Hematopoietic multipotent progenitor cell treated with erythropoietin and hydrocortisone succinate and interleukin-3 and kit ligand, for 17 days (in vitro differentiated cells): ENCODE measurements around the gene FLRT2.

ENCODE experiments used
- DNase-seq: peaks from one replicate; pipeline ENCODE4 v3.0.0-alpha.2; 2015; ENCODE audit warnings: low spot score

FLRT2 gene, protein sequence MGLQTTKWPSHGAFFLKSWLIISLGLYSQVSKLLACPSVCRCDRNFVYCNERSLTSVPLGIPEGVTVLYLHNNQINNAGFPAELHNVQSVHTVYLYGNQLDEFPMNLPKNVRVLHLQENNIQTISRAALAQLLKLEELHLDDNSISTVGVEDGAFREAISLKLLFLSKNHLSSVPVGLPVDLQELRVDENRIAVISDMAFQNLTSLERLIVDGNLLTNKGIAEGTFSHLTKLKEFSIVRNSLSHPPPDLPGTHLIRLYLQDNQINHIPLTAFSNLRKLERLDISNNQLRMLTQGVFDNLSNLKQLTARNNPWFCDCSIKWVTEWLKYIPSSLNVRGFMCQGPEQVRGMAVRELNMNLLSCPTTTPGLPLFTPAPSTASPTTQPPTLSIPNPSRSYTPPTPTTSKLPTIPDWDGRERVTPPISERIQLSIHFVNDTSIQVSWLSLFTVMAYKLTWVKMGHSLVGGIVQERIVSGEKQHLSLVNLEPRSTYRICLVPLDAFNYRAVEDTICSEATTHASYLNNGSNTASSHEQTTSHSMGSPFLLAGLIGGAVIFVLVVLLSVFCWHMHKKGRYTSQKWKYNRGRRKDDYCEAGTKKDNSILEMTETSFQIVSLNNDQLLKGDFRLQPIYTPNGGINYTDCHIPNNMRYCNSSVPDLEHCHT

DNA sequence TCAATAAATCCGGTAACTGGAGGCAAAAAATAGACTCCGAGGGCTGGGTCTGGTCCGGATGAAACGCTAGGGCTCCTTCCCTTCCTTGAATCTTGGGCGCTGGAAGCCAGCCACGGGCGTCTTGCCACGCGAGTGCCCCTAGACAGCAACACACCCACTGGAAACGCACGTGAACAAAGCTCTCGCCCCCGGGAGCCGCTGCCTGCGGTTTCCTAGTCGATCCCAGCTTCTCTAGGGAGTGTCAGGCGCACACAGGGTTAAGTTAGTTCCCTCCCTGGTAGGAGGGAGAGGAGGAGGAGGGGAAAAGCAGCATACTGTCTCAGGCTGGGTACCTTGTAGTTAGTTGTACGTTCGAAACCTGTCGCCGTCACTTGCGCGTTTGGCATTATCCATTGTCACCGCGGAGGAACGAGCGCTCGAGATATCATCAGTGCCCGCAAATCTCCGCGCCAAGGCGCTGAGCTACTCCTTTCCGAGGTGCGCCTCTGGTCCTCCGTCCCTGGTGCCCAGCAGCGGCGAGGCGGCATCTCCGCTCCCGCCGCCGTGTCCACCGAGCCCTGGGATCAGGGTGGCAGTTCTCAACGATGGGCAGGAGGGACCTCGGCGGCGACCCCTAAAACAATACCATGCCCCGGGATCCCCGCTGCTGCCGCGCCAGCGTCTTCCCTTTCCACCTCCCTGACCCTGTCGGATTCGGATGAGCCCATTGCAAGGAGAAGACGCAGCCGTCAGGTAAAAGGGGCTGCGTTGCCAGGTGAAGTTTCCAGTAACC, at the start of gene FLRT2:
Gene FLRT2 (plus strand): TSS at position 342 of the 772 bp plus-strand sequence. CDS start 91,371 bp downstream, outside the sequence.
- DNase-seq: no peak

DNA sequence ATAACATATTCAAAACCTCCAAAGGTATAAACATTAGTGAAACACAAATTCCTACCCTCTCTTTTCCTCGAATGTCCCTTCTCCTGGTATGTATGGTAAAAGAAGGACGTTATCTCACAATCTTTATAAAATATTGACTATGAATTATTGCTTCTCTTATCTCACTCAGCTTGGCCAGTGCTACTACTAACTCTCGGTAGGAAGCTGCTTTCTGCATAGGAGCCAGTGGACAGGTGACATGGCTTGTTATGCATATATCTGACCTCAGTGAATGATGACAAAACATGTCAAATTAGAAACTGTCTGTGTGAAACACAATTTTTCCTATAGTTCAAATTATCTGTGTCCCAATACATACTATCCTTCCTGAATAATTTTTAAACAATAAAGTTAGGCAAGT, 48.5 kb upstream of the FLRT2 start:
- DNase-seq: no peak

DNA sequence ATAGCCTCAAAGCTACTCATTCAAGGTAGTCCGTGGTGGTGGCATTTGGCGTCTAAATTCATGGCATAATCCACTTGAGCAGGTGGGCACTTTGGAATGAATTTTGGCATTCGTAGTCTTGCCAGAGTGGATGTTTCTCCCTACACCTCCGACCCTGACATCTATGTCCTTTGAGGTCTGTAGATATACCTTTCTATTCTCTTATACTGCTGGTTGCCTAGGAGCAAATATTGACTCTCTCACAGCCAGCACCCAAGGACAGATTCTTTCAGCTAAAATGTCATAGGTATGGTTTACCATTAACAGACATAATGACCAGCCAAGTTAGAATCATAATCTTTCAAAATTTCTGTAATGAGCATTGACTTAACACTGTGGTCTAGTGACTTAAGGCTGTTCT, 47.4 kb upstream of the FLRT2 start:
- no peak for DNase-seq

DNA sequence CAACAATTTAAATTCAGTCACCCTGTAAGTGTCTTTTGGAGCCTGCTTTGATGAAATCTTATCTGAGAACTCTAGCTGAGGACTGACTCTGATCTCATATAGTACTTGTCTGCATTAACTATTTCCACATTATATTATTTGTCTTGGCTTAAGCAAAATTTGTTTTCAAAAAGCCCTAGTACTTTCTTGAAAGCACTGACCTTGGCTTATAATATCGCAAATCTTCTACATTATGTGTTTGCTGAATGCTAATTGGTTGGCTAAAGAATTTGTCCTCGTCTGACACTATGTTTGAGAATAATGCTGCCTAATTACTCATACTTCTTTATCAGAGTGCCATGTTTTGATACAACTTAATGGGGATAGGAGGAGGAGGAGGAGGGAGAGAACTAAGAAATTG, 46.9 kb upstream of the FLRT2 start:
- no peak for DNase-seq

DNA sequence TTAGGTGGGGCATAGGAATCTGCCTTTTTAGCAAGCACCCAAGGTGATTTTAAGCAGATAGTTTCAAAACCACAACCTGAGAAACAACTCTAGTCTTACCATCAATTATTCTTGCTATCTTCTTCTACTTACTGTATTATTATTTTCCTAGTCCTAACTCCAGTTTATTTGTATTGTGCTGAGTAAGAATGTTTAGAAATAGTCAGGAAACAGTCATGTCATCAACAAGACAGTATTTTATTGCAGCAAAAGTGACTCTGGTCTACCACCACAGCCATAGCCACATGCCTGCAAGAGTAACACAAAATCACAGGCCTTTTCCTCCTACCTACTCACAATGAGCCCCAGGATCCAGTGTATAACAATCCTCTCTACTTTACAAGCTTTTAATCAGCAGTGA, 46.3 kb upstream of the FLRT2 start:
- no peak for DNase-seq

DNA sequence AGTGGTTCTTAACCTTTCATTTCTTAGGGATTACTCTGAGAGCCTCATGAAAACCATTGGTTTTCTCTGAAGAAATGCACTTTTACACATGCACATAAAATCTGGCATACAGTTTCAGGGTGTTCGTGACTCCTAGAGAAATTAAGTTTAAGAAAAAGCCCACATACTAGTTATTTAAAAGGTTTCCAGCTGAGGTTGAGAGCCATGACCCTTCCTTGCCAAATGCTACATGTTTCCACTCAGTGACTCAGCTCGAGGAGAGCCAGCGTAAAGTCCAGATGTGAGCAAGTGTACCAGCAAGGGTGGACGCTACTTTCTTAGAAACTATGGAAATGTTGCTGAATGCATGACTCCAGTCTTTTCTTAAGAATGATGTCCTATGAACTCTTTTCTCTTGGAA, 42.7 kb upstream of the FLRT2 start:
- DNase-seq: no peak

DNA sequence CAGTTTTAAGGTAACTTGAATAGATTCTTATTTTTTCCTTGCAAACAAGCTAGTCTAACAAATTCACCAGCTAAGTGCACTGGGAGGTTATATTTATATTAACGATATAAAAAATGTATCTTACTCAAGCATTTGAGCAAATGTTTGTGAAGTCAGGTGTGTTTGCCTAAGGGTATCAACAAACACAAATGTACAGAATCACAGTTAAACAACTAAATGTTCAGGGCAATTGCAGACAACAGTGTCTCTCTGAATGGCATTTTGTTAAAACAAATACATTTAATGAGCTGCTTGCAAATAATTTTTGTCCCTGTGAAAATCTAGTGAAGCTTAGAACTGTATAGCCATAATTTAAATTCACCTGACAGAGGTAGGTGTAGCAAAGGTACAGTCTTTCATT, 28.2 kb upstream of the FLRT2 start:
- DNase-seq: no peak

DNA sequence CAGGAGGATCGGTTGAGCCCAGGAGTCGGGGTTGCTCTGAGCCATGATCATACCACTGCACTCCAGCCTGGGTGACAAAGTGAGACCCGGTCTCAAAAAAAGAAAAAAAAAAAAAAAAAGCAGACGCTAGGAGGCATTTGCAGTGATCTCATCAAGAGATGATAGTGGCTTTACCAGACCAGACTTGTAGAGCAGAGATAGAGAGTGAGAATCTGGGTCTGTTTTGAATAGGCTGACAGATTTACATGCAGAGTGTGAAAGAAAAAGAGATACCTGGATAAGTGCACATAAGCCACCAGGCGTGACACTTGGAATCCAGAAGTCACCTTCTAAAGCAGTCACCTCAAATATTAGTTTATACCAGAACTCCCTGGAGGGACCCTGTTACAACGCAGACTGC, 21.1 kb upstream of the FLRT2 start:
- DNase-seq: no peak

DNA sequence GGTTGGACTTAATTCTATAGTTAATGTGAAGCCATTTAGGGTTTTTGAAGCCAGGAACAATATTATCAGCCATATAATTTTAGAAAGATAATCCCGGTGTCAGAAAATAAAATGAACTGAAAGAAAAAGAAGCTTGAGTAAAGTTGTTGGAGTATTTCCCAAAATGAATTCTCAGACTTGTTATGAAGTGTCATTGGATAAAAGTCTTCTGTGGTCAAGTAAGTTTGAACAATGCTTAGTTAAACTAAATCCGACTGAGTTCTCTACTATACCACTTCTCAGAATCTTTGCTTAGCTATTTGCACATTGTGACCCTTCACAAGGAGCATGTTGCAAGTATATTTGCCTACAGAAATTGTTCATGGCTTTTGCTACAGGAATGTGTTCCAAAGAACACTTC, 17.5 kb upstream of the FLRT2 start:
- DNase-seq: no peak

DNA sequence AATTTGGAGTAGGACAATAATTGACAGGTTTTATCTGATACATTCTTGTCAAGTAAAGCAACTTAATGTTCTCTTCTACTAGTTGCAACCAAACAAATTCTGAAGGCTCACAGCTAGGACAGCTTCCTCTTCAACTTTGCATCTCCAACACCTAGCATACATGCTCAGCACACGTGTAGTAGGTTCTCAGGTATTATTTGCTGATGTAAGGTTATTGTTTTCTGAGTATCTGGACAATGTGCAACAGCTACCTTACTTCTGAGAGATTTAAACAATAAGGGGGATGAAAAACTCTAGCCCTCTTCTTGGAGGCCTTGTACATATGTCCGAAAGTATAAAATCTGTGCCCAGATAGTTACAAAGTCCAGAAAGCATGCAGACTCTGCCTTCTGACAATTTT, 15.5 kb upstream of the FLRT2 start:
- no peak for DNase-seq

DNA sequence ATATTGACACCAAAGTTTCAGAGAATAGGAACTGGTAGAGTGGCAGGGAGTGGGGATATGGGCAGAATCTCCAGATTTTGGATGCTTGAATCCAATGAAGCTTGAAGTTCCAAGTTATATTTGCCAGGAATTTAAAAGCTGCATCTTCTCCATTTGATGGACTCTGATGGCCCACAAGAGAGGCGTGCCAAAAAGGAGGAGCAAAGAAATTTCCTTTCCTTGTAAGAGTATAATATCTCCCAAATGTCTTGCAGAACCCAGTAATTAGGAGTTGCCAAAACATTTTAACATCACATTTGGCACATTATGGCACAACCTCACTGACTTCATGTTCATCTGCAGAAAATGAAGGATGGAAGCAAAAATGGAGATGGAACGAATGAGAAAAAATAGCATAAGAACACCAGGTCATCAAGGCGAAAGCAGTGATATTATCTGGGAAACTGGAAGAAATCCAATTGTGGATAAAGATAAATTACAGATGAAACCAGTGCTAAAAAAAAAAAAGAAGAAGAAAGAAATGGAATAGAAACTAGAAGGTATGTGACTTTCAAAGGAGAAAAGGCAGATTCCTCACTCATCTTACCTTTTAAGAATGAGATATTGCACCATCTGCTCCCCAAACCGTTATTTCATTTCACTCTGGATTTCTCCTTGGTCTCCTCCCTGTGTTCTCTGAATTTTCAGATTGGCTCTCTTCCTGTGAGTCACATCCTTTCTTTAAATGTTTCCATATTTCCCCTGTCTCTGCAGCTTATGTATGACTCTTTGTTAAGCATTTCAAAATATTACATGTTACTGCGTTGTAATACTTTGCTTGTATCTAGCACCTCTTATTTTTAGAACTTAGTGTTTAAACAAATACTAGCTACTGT, 13.5 kb upstream of the FLRT2 start:
- DNase-seq: no peak

DNA sequence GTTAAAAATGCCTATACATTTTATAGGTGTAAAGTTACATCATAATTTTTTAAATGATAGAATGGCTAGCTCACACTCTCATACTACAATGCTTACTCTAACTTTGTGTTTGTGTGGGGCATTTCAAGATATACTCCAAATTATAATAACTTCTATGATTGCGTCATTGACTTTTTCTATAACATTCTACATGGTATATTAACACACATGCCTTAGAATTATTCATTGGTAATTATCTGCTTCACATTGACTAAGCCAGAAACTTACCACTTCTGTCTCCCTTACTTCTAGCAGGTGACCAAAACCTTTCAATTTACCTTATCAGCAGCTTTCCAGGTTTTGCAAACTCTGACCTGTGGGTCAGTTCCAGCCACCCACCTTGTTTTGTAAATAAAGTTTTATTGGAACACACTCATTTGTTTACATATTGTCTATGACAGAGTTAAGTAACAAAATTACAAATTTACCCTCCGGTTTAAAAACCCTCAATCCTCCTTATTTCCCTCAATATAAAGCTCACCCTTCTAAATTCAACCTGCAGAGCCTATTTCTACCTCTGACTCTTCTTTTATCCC, 12.7 kb upstream of the FLRT2 start:
- DNase-seq: no peak

DNA sequence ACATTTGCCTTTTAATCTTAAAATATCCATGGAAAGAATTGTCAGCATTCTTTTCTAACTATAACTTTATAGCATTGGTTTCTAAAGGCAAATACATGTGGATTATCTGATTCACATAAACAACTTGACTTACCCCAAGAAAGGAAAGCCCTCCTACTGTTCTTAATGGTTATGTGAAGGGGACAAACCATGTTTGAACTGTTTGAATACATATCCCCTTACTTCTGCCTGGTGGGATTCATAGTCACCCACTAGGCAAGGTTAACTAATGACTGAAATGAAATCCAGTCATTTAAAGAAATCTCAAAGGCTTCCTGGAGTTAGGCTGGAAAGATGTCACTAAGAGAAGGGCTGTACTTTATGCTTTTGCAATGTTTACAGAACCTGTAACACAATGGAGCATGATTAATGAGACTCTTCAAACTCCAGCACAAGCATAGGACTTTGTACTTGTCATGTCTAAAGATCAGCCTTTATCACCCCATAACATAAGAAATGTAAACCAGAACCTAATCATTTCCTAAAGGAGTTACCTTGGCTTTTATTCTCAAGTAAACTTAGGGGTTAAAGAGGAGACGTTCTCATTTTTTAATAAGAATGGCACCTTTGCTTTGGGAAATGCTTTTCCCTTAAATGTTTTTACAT, 10.2 kb upstream of the FLRT2 start:
- no peak for DNase-seq

DNA sequence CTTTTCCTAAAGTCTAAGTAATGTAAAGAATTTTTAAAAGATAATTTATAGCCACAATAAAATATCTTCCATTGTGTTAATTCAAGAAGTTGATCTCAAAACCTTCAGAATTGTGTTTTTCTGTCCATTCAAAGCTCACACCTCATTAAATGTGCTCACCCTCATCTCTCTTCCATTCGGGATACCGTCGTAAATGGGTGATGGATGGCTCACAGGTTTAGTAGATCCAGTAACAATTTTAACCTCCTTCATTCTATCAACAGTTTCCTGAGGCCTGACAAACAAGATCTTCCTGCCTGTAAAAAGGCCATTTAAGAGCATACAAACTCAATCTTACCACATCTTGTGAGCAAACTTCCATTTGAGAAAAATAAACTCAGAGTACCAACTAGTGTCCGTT, 9.4 kb upstream of the FLRT2 start:
- no peak for DNase-seq

DNA sequence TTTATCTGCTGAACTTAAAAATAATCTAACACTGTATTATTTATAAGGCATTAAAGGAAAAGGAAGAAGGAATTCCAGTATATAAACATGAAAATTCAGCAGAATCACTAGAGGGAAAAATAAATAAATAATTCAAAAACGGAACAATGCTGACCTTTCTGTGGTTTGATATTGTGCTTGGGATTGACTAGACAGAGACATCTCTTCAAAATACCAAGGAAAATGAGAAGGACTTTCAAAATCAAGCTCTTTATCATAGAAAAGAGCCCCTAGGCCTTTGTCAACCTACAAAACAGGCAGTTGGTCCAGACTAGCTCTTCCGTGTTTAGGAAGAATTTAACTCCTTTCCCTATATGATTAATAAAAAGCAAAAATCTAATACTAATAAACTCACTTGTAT, 6.3 kb upstream of the FLRT2 start:
- no peak for DNase-seq

DNA sequence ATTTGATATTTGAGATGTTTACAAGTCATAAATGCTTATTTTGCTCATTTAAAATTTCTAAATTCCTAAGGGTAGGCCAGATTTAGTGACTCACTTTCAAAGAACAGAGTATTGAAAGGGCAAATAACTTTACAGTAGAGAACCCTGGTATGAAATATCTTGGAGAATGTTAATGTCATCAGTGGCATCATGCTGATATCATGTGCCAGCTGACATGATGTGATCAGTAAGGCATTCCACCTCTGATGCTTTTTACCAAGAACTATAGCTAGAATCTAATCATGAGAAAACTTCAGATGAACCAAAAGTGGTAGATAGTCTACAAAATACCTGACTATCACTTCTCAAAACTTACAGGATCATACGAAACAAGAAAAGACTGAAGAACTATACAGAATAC, 2.9 kb upstream of the FLRT2 start:
- DNase-seq: no peak

DNA sequence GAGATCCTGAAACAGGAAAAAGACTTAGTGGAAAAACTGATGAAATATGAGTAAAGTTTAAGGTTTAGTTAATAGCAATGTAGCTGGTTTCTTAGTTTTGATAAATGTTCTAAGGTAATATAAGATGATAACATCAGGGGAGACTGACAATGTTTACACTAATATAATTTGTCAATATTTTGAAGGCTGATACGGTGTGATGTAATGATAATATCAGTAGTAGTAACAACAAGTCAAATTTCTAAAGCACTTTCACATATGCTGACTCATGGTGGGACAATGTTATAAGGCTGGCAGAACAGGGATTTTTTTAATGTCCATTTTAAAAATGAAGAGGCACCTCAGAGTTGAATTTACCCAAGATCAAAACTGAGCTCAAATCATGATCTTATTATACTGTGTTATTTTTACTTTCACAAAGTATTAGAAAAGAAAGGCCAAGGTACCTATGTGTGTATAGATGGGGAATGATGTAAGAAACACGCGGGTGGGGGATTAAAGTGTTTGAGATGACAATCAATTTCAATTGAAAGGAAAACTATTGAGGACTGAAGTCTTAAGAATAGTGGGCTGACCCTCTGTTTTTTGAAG, 2.4 kb upstream of the FLRT2 start:
- no peak for DNase-seq

DNA sequence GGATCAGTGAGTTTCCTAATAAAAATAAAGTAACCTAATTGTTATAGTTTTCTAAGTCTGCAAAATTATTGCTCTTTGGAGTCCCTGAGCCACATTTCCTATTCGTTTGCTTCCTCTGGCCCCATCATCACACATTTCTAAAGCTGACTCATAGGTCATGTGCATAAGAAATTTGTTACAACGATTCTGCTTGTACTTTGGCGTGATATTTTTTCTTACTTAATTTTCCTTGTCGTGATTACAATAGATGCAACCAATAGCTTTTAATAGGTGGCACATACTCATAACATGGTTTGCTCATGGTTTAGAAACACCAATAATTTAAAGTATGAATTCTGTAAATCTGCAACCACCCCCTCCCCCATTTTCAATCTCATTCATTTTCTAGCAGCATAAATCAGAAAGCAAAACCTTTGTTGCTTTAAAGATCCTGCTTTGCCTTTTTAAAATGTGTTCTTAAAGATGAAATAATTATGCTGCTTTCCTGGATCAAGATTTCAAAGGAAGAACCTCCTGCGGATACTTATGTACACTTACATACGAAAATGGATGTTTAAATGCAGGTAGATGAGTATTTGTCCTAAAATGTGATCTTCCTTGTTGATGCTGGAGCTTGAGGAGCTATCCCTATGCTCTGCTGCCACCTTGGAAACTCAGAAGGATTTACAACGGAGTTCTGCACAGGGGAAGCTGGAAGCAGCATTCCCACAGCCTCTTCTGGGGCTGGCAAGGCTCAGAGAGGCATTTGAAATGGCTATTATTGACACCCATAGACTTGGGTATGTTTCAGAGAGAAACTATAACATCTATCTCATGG, 1.7 kb upstream of the FLRT2 start:
- DNase-seq: no peak

DNA sequence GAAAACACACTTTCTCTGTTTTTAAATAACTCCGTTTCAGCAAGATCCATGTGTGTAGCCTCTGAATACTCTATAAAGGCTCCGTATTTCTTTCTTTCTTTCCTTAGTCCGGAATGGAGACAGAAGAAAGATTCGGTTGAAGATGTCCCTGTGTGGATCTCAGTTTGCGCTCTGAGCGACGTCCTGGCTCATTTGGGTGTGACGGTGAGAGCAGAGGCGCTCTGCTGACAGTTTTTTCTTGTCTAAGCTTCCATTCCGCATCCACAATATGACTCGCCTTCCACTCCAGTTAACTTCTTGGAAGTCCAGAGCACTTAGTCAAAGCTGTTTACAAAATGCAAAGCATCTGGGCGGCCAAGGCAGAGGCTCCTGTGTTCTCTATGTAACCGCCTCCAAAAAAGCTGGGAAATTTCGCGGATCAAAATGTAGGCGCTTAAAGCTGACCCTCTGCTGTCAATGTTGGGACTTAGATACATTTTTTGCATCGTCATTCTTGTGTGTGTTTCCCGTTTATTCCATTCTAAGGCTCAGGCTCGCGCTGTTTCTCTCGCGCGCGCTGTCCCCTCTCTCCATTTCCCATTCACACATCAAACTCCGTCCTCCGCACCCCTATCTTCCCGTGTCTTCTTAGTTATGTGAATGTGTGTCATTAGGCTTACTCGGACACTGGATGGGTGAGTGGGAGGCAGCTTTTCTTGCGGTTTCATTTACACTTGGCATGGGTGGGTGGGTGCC, 880 bp upstream of the FLRT2 start:
- DNase-seq: no peak
